ENCODE results near the gene SCAMP4. TPM values are rescaled to one million over a fixed set of nuclear protein-coding genes. Genes with fewer than 3 reads are reported as not detected.

SCAMP4 gene
- total RNA-seq, 1 experiment from 2014 or later, result 81.3 TPM

GRCh38 chr19:1864480-1865171 lies 40.6 kb upstream of the SCAMP4 start (continued):
- TF ChIP-seq FOXP4 (CRISPR knock-in tag; IDR thresholded peaks at IDR 0.05) (peak; percentile 67; the same call in 1 of the 2 replicates), MYBL2 (CRISPR knock-in tag; IDR thresholded peaks at IDR 0.05) (0 out of 2 replicates have a peak, but pooled peaks have one; percentile 2), FOXK1 (CRISPR knock-in tag; IDR thresholded peaks at IDR 0.05) (0 out of 2 replicates have a peak, but pooled peaks have one; percentile 39), ZNF423 (CRISPR knock-in tag; IDR thresholded peaks at IDR 0.05) (no peak), USF1 (CRISPR knock-in tag; IDR thresholded peaks at IDR 0.05) (no peak), ZNF416 (CRISPR knock-in tag; IDR thresholded peaks at IDR 0.05) (no peak; the same call in 1 of the 2 replicates), NR2C2 (CRISPR knock-in tag; IDR thresholded peaks at IDR 0.05) (no peak), SOX15 (CRISPR knock-in tag; IDR thresholded peaks at IDR 0.05) (no peak), ZNF263 (CRISPR knock-in tag; IDR thresholded peaks at IDR 0.05; ENCODE audit: low read depth) (no peak), ZNF396 (CRISPR knock-in tag; IDR thresholded peaks at IDR 0.05; ENCODE audit: borderline replicate concordance) (no peak), MXD4 (CRISPR knock-in tag; IDR thresholded peaks at IDR 0.05; ENCODE audit: borderline replicate concordance) (no peak), ATF2 (CRISPR knock-in tag; IDR thresholded peaks at IDR 0.05; ENCODE audit: borderline replicate concordance, low read depth) (no peak)

- H3K9me3 Mint-ChIP-seq, result no peaks in the 10 kb centered on the region
- H3K36me3 Mint-ChIP-seq, result no peaks in the 10 kb centered on the region
- ATAC-seq, result no peak
- H3K27ac Mint-ChIP-seq, result no peak overlapping the region
- peaks cover 10% of the 10 kb centered on the region for H3K4me1 Mint-ChIP-seq
- peaks cover 11% of the 10 kb centered on the region for H3K27me3 Mint-ChIP-seq (ENCODE audit: low read depth)
- DNase-seq (ENCODE audit: low spot score), result no peak
- peak overlapping the region; percentile 53 for H3K4me3 Mint-ChIP-seq
- ChIA-PET POLR2A (interaction anchor here (0.5 to 2.5 kb wide), 5 partner anchors 9 to 221 kb away, joined by 3 to 15 read pairs (median 4); no protein-coding TSS in a partner anchor), CTCF (interaction anchor here (0.9 to 3.0 kb wide), 16 partner anchors 10 to 457 kb away, joined by 3 to 48 read pairs (median 5); partner anchors contain the start of genes ABHD17A, ADAT3 and SCAMP4)
- TF ChIP-seq ZNF671 (CRISPR knock-in tag; IDR thresholded peaks at IDR 0.05) (no peak), OVOL2 (CRISPR knock-in tag; IDR thresholded peaks at IDR 0.05; ENCODE audit: borderline replicate concordance) (no peak), CREB1 (CRISPR knock-in tag; IDR thresholded peaks at IDR 0.05) (no peak), ATF2 (CRISPR knock-in tag; IDR thresholded peaks at IDR 0.05; ENCODE audit: borderline replicate concordance, low read depth) (no peak), ZNF219 (CRISPR knock-in tag; IDR thresholded peaks at IDR 0.05; ENCODE audit: borderline replicate concordance) (no peak), ATF6 (CRISPR knock-in tag; IDR thresholded peaks at IDR 0.05) (no peak), E2F1 (CRISPR knock-in tag; IDR thresholded peaks at IDR 0.05) (no peak), ZNF232 (CRISPR knock-in tag; IDR thresholded peaks at IDR 0.05) (peak; percentile 21; the same call in 1 of the 2 replicates), E2F4 (CRISPR knock-in tag; IDR thresholded peaks at IDR 0.05; ENCODE audit: borderline replicate concordance, low read depth) (no peak), GTF2I (CRISPR knock-in tag; conservative IDR thresholded peaks at IDR 0.05) (no peak), ATF1 (CRISPR knock-in tag; IDR thresholded peaks at IDR 0.05) (0 out of 2 replicates have a peak, but pooled peaks have one; percentile 28)
Observed at GRCh38 chr19:1865172-1866010, 39.8 kb upstream of the SCAMP4 start.
